GM12878 (cell line): ENCODE measurements around the gene PCSK5. TPM values are rescaled to one million over a fixed set of nuclear protein-coding genes. Genes with fewer than 3 reads are reported as not detected.

ENCODE experiments used
- ATAC-seq: fragments of 200-7000 bp; cut with Tn5 transposase; 3 replicates; pipeline ENCODE4 v1.9.1; 2020; ENCODE audit warnings: mild to moderate bottlenecking, moderate library complexity
- BruUV-seq: library from RNA; stranded (reverse); fragments of 400-500 nt; replicated peaks from 2 replicates; lab custom pipeline; 2021; lab: Mats Ljungman, UMichigan
- CTCF ChIA-PET: fragments of 300-600 bp; sonication (Branson Sonifier 250); formaldehyde crosslinking; extraction: SDS; loops from one replicate; lab custom pipeline; 2021; ENCODE audit warnings: inconsistent platforms; lab: Yijun Ruan, JAX
- POLR2A ChIA-PET: fragments of 350-600 bp; formaldehyde crosslinking; extraction: SDS; loops from one replicate; lab custom pipeline; 2021; ENCODE audit warnings: inconsistent platforms; lab: Charles Lee
- RAD21 ChIA-PET: fragments of 300-600 bp; sonication (Branson Sonifier 250); formaldehyde crosslinking; loops from one replicate; lab custom pipeline; 2023; ENCODE audit warnings: antibody characterized with exemption; ENCODE audit not compliant: unreplicated experiment; lab: Charles Lee
- SMC1A ChIA-PET: fragments of 300-600 bp; sonication (Branson Sonifier 250); formaldehyde crosslinking; loops from one replicate; lab custom pipeline; 2023; ENCODE audit not compliant: unreplicated experiment, uncharacterized antibody; lab: Charles Lee
- DNase-seq: peaks from one replicate; pipeline ENCODE4 v3.0.0-alpha.2; 2011; ENCODE audit warnings: low read depth, low spot score
- FAIRE-seq: peaks from 3 replicates; lab custom pipeline; 2011; peaks lifted over from hg19 to GRCh38; lab: Jason Lieb, UNC
- H2AFZ ChIP-seq: 2 replicates; pipeline ENCODE4 v1.6.0; 2011; ENCODE audit warnings: low read depth, low read length, control low read depth; ENCODE audit not compliant: control insufficient read depth
- H3K27ac ChIP-seq: 2 replicates; pipeline ENCODE4 v1.5.1; 2011; ENCODE audit warnings: control low read depth; ENCODE audit not compliant: control insufficient read depth, insufficient read depth
- H3K27me3 ChIP-seq, 2 experiments: replicated peaks in 1 of 2; 2 replicates each; pipeline versions ENCODE4 v1.6.0 to v1.6.1; 2011; ENCODE audit warnings: low read length in 1 of 2; ENCODE audit not compliant: control insufficient read depth in 2 of 2, insufficient read depth in 2 of 2
- H3K36me3 ChIP-seq, 2 experiments: 2 replicates each; pipeline ENCODE4 v1.5.1; 2011; ENCODE audit warnings: low read length in 1 of 2; ENCODE audit not compliant: control insufficient read depth in 2 of 2, insufficient read depth in 2 of 2
- H3K4me1 ChIP-seq: 2 replicates; pipeline ENCODE4 v1.6.1; 2011; ENCODE audit warnings: mild to moderate bottlenecking, low read length, moderate library complexity, mixed read lengths; ENCODE audit not compliant: control insufficient read depth, insufficient read depth
- H3K4me2 ChIP-seq: 2 replicates; pipeline ENCODE4 v1.6.0; 2011; ENCODE audit warnings: control low read depth; ENCODE audit not compliant: control insufficient read depth, insufficient read depth
- H3K4me3 ChIP-seq: fragments of 200-600 bp; sonication (generic); 2 replicates; pipeline ENCODE4 v1.5.1; 2016
- H3K79me2 ChIP-seq: 2 replicates; pipeline ENCODE4 v1.6.0; 2011; ENCODE audit warnings: low read length; ENCODE audit not compliant: control insufficient read depth, insufficient read depth
- H3K9ac ChIP-seq: 2 replicates; pipeline ENCODE4 v1.8.0; 2011; ENCODE audit warnings: low read length, control low read depth, mixed read lengths; ENCODE audit not compliant: control insufficient read depth, insufficient read depth
- H3K9me3 ChIP-seq: replicated peaks from 3 replicates; pipeline ENCODE4 v1.5.1; 2011; ENCODE audit warnings: mild to moderate bottlenecking, low read length; ENCODE audit not compliant: control insufficient read depth, insufficient read depth
- H4K20me1 ChIP-seq: 2 replicates; pipeline ENCODE4 v1.6.0; 2011; ENCODE audit not compliant: control insufficient read depth, insufficient read depth
- CBX5 ChIP-seq: sonication (generic); IDR thresholded peaks from 2 replicates; pipeline ENCODE4 v1.6.1; 2016; ENCODE audit warnings: low read depth, moderate library complexity, mild to moderate bottlenecking, inconsistent platforms
- DPF2 ChIP-seq: fragments of 450-650 bp; IDR thresholded peaks from 2 replicates; pipeline ENCODE4 v1.6.1; 2017; ENCODE audit warnings: mild to moderate bottlenecking
- ESRRA ChIP-seq: IDR thresholded peaks from 2 replicates; pipeline ENCODE4 v1.6.1; 2012; ENCODE audit warnings: mild to moderate bottlenecking, low read length, improper control_type of control experiment
- FOXM1 ChIP-seq: IDR thresholded peaks from 2 replicates; pipeline ENCODE4 v1.6.1; 2012; ENCODE audit warnings: low read depth, mild to moderate bottlenecking, inconsistent platforms, low read length, moderate library complexity
- HCFC1 ChIP-seq: fragments of 150-350 bp; IDR thresholded peaks from 2 replicates; pipeline ENCODE4 v1.6.1; 2014; ENCODE audit warnings: low read length
- LARP7 ChIP-seq: fragments of 450-650 bp; IDR thresholded peaks from 2 replicates; pipeline ENCODE4 v1.6.1; 2017; ENCODE audit warnings: mild to moderate bottlenecking
- MTA3 ChIP-seq: IDR thresholded peaks from 2 replicates; pipeline ENCODE4 v1.6.1; 2012; ENCODE audit warnings: low read length, inconsistent platforms, borderline replicate concordance
- NR2F1 ChIP-seq: fragments of 450-650 bp; conservative IDR thresholded peaks from 2 replicates; pipeline ENCODE4 v1.6.1; 2017; ENCODE audit warnings: mild to moderate bottlenecking
- SIX5 ChIP-seq: IDR thresholded peaks from 2 replicates; pipeline ENCODE4 v1.6.1; 2011; ENCODE audit warnings: mild to moderate bottlenecking, low read depth, low read length, moderate library complexity; ENCODE audit not compliant: severe bottlenecking
- SUZ12 ChIP-seq: fragments of 200-600 bp; sonication (generic); IDR thresholded peaks from one replicate; pipeline ENCODE4 v1.6.1; 2018; ENCODE audit warnings: antibody characterized with exemption, mild to moderate bottlenecking; ENCODE audit not compliant: unreplicated experiment
- WGBS: methylation state at CpG from one replicate; pipeline ENCODE4 v1.1.6; 2016; ENCODE audit warnings: low lambda C conversion rate; ENCODE audit not compliant: insufficient replicate concordance, insufficient coverage; ENCODE audit errors: missing lambda C conversion rate; 5-methylcytosine and 5-hydroxymethylcytosine counted together
- in situ Hi-C: fragments of 300-500 bp; cut with MboI; formaldehyde crosslinking; loops from 9 replicates; pipeline ENCODE4 v1.14.3; 2018; ENCODE audit warnings: mixed read lengths
- intact Hi-C: fragments of 100-400 bp; cut with micrococcal nuclease; formaldehyde crosslinking; loops from one replicate; pipeline ENCODE4 v1.14.2; 2022; ENCODE audit not compliant: unreplicated experiment
- polyA plus RNA-seq, 11 experiments: library from polyadenylated mRNA; depleted of rRNA in 4 of 11; unstranded in 6 of 11; stranded (reverse) in 5 of 11; fragments of >200 nt; fragmentation: Nextera tagmentation in 4 of 11; fragmentation: Illumina TruSeq in 1 of 11; extraction: Ambion mirVana in 4 of 11; extraction: Trizol in 1 of 11; gene quantifications; 1 replicate in 1 of 11; 2 replicates in 10 of 11; pipeline versions ENCODE4 v1.2.1 to v1.2.3, GENCODE V29; 2011 to 2016; ENCODE audit warnings: inconsistent platforms in 2 of 11, missing spikeins in 2 of 11, low read depth in 1 of 11
- total RNA-seq, 4 experiments: library from RNA; depleted of rRNA in 3 of 4; stranded (reverse); fragments of >200 nt in 3 of 4; fragmentation: Illumina TruSeq in 1 of 4; extraction: Trizol in 1 of 4; gene quantifications; 2 replicates each; pipeline versions ENCODE4 v1.2.1 to v1.2.3, GENCODE V29; 2013 to 2021
- TF ChIP-seq, protein P1 (sequence below): fragments of 450-650 bp; IDR thresholded peaks from 2 replicates; pipeline ENCODE4 v1.6.1; 2016; ENCODE audit warnings: mild to moderate bottlenecking
- TF ChIP-seq, protein P2 (sequence below): fragments of 450-650 bp; IDR thresholded peaks from 2 replicates; pipeline ENCODE4 v1.6.1; 2016; ENCODE audit warnings: mild to moderate bottlenecking, moderate library complexity, borderline replicate concordance

Gene PCSK5
- total and polyA plus RNA-seq, 10 of the 15 experiments (the other 5 are each of a cell fraction or from before 2014, with no cell fraction given) = 0.01 to 0.13 (median 0.04) TPM; not detected in 3

DNA sequence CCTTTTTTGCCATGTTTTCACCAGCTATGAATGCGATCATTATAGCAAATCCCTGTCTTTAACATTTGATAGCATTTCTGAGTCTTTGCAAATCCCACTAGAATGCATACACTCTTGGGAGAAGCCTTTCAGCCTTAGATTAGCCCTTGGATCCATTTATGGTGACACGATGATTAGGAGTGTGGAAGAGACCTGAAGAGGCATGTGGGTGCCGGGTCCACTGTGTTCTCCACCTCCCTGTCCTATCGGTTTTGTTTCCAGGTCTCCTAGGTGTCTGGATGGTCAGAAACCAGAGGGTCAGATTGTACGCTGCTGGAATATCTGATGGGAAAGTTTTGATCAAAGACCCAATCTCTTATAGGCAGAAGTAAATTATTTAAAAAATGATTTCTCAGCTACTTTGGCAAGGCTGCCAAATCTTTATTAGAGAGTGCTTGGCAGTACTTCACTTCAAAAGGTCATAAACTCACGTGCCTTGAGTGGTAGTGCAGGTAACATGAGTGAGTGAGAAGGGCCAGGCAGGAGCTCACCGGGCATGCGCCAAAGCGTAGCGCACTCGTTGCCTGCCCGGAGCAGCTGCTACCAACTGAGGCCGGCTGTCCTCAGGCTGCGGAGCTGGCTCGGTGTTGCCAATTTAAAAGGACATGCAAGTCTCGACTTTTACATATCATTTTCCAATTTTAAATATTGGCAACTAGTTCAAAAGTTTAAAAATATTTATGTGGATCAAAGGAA lies 51.3 kb downstream of the PCSK5 start:
- no peak for DNase-seq
- no peaks in the 10 kb centered on the region for H3K27me3 ChIP-seq
- no peak overlapping the region for H3K4me3 ChIP-seq
- H3K4me2 ChIP-seq = no peak overlapping the region
- no peak for ATAC-seq
- no peaks in the 10 kb centered on the region for H3K36me3 ChIP-seq
- BruUV-seq = no TSS peak
- SMC1A ChIA-PET = no interaction called here
- H3K9me3 ChIP-seq = no peaks in the 10 kb centered on the region
- POLR2A ChIA-PET = no interaction called here
- WGBS = 38% methylated on average over 16 of the region's 16 CpGs
- in situ Hi-C loops (no loop called here), intact Hi-C loops (no loop called here)
- no peak for FAIRE-seq
- RAD21 ChIA-PET = no interaction called here
- no peaks in the 10 kb centered on the region for H4K20me1 ChIP-seq
- TF ChIP-seq ESRRA (no peak), MTA3 (no peak), SIX5 (no peak), CBX5 (no peak), SUZ12 (no peak)
- H3K4me1 ChIP-seq = no peaks in the 10 kb centered on the region
- H3K9ac ChIP-seq = no peak overlapping the region
- H3K79me2 ChIP-seq = no peaks in the 10 kb centered on the region
- CTCF ChIA-PET = no interaction called here
- no peak overlapping the region for H3K27ac ChIP-seq
- H2AFZ ChIP-seq = no peak overlapping the region

DNA sequence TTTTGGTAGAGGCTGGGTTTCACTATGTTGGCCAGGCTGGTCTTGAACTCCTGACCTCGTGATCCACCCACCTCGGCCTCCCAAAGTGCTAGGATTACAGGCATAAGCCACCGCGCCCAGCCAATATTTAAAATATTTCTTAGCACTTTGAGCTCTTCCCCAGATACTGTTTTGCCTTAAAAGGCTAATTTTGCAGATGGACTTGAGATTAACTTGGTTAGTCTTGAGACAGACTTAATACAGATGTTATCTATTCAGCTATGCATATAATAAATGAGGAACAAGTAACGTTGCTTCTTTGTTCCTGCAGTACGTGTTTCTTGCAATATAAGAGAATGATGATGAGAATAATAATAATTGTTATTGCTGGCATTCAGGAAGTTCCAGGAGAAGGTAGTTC lies 56.3 kb downstream of the PCSK5 start:
- in situ Hi-C loops (no loop called here), intact Hi-C loops (no loop called here)
- H2AFZ ChIP-seq = no peak overlapping the region
- ATAC-seq (no peak), DNase-seq (no peak), FAIRE-seq (no peak)
- ChIA-PET POLR2A (no interaction called here), RAD21 (no interaction called here), CTCF (no interaction called here), SMC1A (interaction anchor here (1.0 kb wide), 1 partner anchor 34 kb away, joined by 3 read pairs; no protein-coding TSS in a partner anchor)
- H3K27me3 ChIP-seq = no peaks in the 10 kb centered on the region
- H3K4me2 ChIP-seq = no peak overlapping the region
- H3K27ac ChIP-seq = no peak overlapping the region
- H3K4me1 ChIP-seq = no peaks in the 10 kb centered on the region
- no peaks in the 10 kb centered on the region for H4K20me1 ChIP-seq
- 26% methylated on average over 6 of the region's 6 CpGs for WGBS
- H3K9me3 ChIP-seq = no peaks in the 10 kb centered on the region
- H3K4me3 ChIP-seq = no peak overlapping the region
- no peak overlapping the region for H3K9ac ChIP-seq
- no TSS peak for BruUV-seq
- H3K79me2 ChIP-seq = no peaks in the 10 kb centered on the region
- H3K36me3 ChIP-seq = no peaks in the 10 kb centered on the region
- TF ChIP-seq HCFC1 (no peak), MTA3 (no peak), DPF2 (no peak), NR2F1 (no peak), LARP7 (no peak), FOXM1 (no peak)
- TF ChIP-seq, protein P1, sequence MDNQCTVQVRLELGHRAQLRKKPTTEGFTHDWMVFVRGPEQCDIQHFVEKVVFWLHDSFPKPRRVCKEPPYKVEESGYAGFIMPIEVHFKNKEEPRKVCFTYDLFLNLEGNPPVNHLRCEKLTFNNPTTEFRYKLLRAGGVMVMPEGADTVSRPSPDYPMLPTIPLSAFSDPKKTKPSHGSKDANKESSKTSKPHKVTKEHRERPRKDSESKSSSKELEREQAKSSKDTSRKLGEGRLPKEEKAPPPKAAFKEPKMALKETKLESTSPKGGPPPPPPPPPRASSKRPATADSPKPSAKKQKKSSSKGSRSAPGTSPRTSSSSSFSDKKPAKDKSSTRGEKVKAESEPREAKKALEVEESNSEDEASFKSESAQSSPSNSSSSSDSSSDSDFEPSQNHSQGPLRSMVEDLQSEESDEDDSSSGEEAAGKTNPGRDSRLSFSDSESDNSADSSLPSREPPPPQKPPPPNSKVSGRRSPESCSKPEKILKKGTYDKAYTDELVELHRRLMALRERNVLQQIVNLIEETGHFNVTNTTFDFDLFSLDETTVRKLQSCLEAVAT = no peak
- TF ChIP-seq, protein P2, sequence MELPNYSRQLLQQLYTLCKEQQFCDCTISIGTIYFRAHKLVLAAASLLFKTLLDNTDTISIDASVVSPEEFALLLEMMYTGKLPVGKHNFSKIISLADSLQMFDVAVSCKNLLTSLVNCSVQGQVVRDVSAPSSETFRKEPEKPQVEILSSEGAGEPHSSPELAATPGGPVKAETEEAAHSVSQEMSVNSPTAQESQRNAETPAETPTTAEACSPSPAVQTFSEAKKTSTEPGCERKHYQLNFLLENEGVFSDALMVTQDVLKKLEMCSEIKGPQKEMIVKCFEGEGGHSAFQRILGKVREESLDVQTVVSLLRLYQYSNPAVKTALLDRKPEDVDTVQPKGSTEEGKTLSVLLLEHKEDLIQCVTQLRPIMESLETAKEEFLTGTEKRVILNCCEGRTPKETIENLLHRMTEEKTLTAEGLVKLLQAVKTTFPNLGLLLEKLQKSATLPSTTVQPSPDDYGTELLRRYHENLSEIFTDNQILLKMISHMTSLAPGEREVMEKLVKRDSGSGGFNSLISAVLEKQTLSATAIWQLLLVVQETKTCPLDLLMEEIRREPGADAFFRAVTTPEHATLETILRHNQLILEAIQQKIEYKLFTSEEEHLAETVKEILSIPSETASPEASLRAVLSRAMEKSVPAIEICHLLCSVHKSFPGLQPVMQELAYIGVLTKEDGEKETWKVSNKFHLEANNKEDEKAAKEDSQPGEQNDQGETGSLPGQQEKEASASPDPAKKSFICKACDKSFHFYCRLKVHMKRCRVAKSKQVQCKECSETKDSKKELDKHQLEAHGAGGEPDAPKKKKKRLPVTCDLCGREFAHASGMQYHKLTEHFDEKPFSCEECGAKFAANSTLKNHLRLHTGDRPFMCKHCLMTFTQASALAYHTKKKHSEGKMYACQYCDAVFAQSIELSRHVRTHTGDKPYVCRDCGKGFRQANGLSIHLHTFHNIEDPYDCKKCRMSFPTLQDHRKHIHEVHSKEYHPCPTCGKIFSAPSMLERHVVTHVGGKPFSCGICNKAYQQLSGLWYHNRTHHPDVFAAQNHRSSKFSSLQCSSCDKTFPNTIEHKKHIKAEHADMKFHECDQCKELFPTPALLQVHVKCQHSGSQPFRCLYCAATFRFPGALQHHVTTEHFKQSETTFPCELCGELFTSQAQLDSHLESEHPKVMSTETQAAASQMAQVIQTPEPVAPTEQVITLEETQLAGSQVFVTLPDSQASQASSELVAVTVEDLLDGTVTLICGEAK = no peak
